A673 (cell line): ENCODE data around the gene MXRA5. TPM values are rescaled to one million over a fixed set of nuclear protein-coding genes. Genes with fewer than 3 reads are reported as not detected.

Source experiments
- BruUV-seq: library from RNA; stranded (reverse); fragments of 400-500 nt; replicated peaks from 2 replicates; lab custom pipeline; 2021; lab: Mats Ljungman, UMichigan
- CTCF ChIA-PET: fragments of 300-600 bp; sonication (Branson Sonifier 250); formaldehyde crosslinking; loops from one replicate; lab custom pipeline; 2022; ENCODE audit warnings: antibody characterized with exemption; lab: Charles Lee
- POLR2A ChIA-PET: fragments of 300-600 bp; sonication (Branson Sonifier 250); formaldehyde crosslinking; loops from one replicate; lab custom pipeline; 2022; ENCODE audit warnings: antibody characterized with exemption; ENCODE audit not compliant: low non-redundant PET; lab: Charles Lee
- DNase-seq: peaks from one replicate; pipeline ENCODE4 v3.0.0-alpha.2; 2015; ENCODE audit warnings: low spot score
- H3K27ac ChIP-seq: fragments of 200-600 bp; sonication (generic); 2 replicates; pipeline ENCODE4 v1.5.1; 2016; ENCODE audit warnings: mixed run types, low read depth, mild to moderate bottlenecking, mixed read lengths, antibody characterized with exemption, low read length; ENCODE audit not compliant: poor library complexity, severe bottlenecking
- H3K27me3 ChIP-seq: fragments of 200-600 bp; sonication (generic); replicated peaks from 2 replicates; pipeline ENCODE4 v1.6.1; 2017; ENCODE audit warnings: mixed run types, low read depth, mild to moderate bottlenecking, mixed read lengths, antibody characterized with exemption, low read length; ENCODE audit not compliant: insufficient read depth, poor library complexity
- H3K36me3 ChIP-seq: fragments of 200-600 bp; sonication (generic); 2 replicates; pipeline ENCODE4 v1.6.1; 2016; ENCODE audit warnings: mixed run types, mild to moderate bottlenecking, mixed read lengths, antibody characterized with exemption, low read length; ENCODE audit not compliant: insufficient read depth, poor library complexity, severe bottlenecking
- H3K4me1 ChIP-seq: fragments of 200-600 bp; sonication (generic); 2 replicates; pipeline ENCODE4 v1.6.1; 2017; ENCODE audit warnings: mixed run types, mild to moderate bottlenecking, mixed read lengths, antibody characterized with exemption, low read length; ENCODE audit not compliant: insufficient read depth, poor library complexity, severe bottlenecking
- H3K4me3 ChIP-seq: fragments of 200-600 bp; sonication (generic); 2 replicates; pipeline ENCODE4 v1.5.1; 2016; ENCODE audit warnings: low read depth, mixed run types, mild to moderate bottlenecking, mixed read lengths, low read length; ENCODE audit not compliant: poor library complexity, severe bottlenecking
- H3K9me3 ChIP-seq: fragments of 200-600 bp; sonication (generic); 2 replicates; pipeline ENCODE4 v1.6.1; 2016; ENCODE audit warnings: mixed run types, low read depth, mild to moderate bottlenecking, mixed read lengths, antibody characterized with exemption, low read length; ENCODE audit not compliant: poor library complexity, severe bottlenecking
- EZH2 ChIP-seq: fragments of 200-600 bp; sonication (generic); IDR thresholded peaks from 2 replicates; pipeline ENCODE4 v1.6.1; 2017; ENCODE audit warnings: borderline replicate concordance, low read depth, mild to moderate bottlenecking, mixed read lengths, antibody characterized with exemption, low read length; ENCODE audit not compliant: poor library complexity, severe bottlenecking
- intact Hi-C: fragments of 100-400 bp; cut with micrococcal nuclease; formaldehyde crosslinking; loops from one replicate; pipeline ENCODE4 v1.10.0; 2022; ENCODE audit not compliant: unreplicated experiment
- total RNA-seq: library from RNA; stranded (reverse); gene quantifications from 2 replicates; pipeline ENCODE4 v1.2.3, GENCODE V29; 2021
- TF ChIP-seq, protein P1 (sequence below): fragments of 300-800, 200-600 bp; sonication (generic); conservative IDR thresholded peaks from 2 replicates; pipeline ENCODE4 v1.5.1; 2017; ENCODE audit warnings: low read depth, mild to moderate bottlenecking, antibody characterized with exemption, low read length, moderate library complexity, mixed read lengths

MXRA5 gene
- total RNA-seq, 1 experiment from 2014 or later, result not detected

DNA sequence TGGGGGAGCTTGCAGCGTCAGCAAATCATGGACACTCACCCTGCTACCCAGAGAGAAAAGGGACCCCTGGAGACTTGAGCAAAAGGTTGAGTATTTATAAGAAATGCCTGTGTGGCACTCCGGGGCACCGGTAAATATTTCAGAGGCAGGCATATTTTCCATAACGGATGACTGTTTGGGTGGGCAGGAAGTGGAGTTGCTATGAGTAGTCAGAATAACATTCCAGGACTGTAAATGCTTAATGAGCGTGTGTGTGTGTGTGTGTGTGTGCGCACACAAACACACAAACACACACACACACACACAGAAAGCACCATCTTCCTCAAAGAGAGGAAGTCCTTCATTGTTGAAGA lies 74.6 kb downstream of the MXRA5 start:
- Histone ChIP-seq H3K4me3 (peak overlapping the region; percentile 11), H3K9me3 (no peaks in the 10 kb centered on the region), H3K27ac (no peak overlapping the region), H3K4me1 (peaks cover 5% of the 10 kb centered on the region), H3K36me3 (no peaks in the 10 kb centered on the region), H3K27me3 (no peaks in the 10 kb centered on the region)
- ChIA-PET POLR2A (no interaction called here), CTCF (no interaction called here)
- DNase-seq, result peak; percentile 57
- no peak for TF ChIP-seq EZH2
- TF ChIP-seq, protein P1, sequence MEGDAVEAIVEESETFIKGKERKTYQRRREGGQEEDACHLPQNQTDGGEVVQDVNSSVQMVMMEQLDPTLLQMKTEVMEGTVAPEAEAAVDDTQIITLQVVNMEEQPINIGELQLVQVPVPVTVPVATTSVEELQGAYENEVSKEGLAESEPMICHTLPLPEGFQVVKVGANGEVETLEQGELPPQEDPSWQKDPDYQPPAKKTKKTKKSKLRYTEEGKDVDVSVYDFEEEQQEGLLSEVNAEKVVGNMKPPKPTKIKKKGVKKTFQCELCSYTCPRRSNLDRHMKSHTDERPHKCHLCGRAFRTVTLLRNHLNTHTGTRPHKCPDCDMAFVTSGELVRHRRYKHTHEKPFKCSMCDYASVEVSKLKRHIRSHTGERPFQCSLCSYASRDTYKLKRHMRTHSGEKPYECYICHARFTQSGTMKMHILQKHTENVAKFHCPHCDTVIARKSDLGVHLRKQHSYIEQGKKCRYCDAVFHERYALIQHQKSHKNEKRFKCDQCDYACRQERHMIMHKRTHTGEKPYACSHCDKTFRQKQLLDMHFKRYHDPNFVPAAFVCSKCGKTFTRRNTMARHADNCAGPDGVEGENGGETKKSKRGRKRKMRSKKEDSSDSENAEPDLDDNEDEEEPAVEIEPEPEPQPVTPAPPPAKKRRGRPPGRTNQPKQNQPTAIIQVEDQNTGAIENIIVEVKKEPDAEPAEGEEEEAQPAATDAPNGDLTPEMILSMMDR, result no peak
- intact Hi-C loops, result no loop called here
- BruUV-seq, result no TSS peak

DNA sequence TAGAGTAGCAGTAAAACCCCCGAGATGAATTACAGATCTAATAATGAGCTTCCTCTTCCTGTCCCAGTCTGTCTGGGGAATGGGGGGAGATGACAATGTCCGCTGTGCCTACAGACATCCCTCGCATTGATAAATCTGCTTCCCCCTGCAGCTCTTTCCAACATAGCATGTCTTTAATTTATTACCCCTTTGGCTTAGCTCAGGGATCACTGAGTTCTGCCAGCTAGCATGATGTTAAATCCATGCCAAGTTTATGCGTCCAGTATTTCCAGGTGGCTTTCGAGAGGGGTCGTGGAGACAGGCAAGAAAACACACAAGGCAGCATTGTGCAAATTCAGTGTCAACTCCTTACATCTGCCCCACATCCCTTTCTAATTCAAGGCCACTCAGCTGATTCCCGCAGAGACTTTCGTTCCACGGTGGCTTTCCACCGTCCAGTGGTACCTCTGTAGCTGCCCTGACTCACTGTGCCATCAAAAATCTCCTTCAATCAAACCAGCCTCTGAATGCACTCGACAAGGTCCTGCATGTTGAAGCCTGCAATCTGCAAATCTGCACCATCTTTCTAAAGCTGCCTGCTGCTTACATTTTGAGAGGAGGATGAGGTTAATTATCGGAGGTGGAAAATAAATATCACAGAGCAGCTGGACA lies 75.1 kb downstream of the MXRA5 start:
- peak; percentile 34 for DNase-seq
- no TSS peak for BruUV-seq
- no peaks in the 10 kb centered on the region for H3K27me3 ChIP-seq
- TF ChIP-seq, protein P1, result no peak
- TF ChIP-seq EZH2, result no peak
- H3K27ac ChIP-seq, result no peak overlapping the region
- H3K4me1 ChIP-seq, result peaks cover 5% of the 10 kb centered on the region
- CTCF ChIA-PET, result no interaction called here
- peak overlapping the region; percentile 11 for H3K4me3 ChIP-seq
- no peaks in the 10 kb centered on the region for H3K36me3 ChIP-seq
- H3K9me3 ChIP-seq, result no peaks in the 10 kb centered on the region
- POLR2A ChIA-PET, result no interaction called here
- intact Hi-C loops, result no loop called here

DNA sequence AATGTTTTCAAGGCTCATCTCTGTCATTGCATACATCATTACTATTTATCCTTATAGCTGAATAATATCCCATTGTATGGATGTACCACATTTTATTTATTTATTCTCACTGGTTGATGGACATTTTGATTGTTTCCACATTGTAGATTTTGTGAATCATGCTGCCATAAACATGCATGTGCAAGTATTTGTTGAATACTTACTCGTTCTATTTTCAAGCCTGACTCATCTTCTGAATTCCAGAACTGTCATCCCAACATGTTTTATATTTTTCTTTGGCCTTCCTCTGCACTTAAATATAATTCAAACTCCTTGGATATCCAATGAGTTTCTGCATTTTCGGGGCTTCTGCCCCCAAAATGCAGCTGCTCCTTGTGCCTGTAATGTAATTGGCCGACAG lies 77.6 kb downstream of the MXRA5 start:
- no peaks in the 10 kb centered on the region for H3K9me3 ChIP-seq
- peaks cover 5% of the 10 kb centered on the region for H3K4me1 ChIP-seq
- ChIA-PET CTCF (no interaction called here), POLR2A (no interaction called here)
- TF ChIP-seq, protein P1, result no peak
- TF ChIP-seq EZH2, result no peak
- intact Hi-C loops, result no loop called here
- no peaks in the 10 kb centered on the region for H3K27me3 ChIP-seq
- no TSS peak for BruUV-seq
- DNase-seq, result no peak
- H3K27ac ChIP-seq, result no peak overlapping the region
- no peak overlapping the region for H3K4me3 ChIP-seq
- no peaks in the 10 kb centered on the region for H3K36me3 ChIP-seq
